Measurements from ENCODE around the gene PNP. TPM values are rescaled to one million over a fixed set of nuclear protein-coding genes. Genes with fewer than 3 reads are reported as not detected.
A peak's percentile ranks its signal among the peaks of the same experiment; 100 is the strongest.

PNP gene
- total and polyA plus RNA-seq, 2 donors (not counting 3 experiments of a cell fraction or from before 2014, with no cell fraction given) = 245 to 271 TPM

GRCh38 chr14:20512177-20512905 is 43.1 kb downstream of the PNP start:
- intact Hi-C loops (cut with micrococcal nuclease) = loop anchor here (1.0 to 2.0 kb wide), 2 partner anchors 14 to 35 kb away; no protein-coding TSS in a partner anchor
- H3K9me3 ChIP-seq (replicated peaks; ENCODE audit: control insufficient read depth, insufficient read depth, low read length) = no peaks in the 10 kb centered on the region
- peaks cover 29% of the 10 kb centered on the region for H3K4me1 ChIP-seq (ENCODE audit: control insufficient read depth, extremely low read depth, insufficient read depth, low read length)
- H3K9ac ChIP-seq (replicated peaks; ENCODE audit: extremely low read depth, insufficient read depth, low read length) = no peak overlapping the region
- DNase-seq (ENCODE audit: low read depth, low spot score) (peak; percentile 43), FAIRE-seq (peak; percentile 78)
- BruUV-seq (replicated peaks) = no TSS peak
- TF ChIP-seq FOS (IDR thresholded peaks at IDR 0.05; ENCODE audit: borderline replicate concordance, insufficient read depth, low read length) (peak; percentile 49), CTCF (IDR thresholded peaks at IDR 0.05; ENCODE audit: extremely low read depth in 1 of 2, insufficient read depth in 1 of 2, low read depth in 1 of 2, low read length in 2 of 2) (no peak), JUN (IDR thresholded peaks at IDR 0.05; ENCODE audit: borderline replicate concordance, insufficient read depth, insufficient read length, low read depth) (peak; percentile 18)
- dilution Hi-C loops (cut with MboI; ENCODE audit: extremely low pct_ligation_motif_present, low sequenced_read_pairs) = no loop called here
- no peak overlapping the region for H3K4me3 ChIP-seq (replicated peaks in 1 of 3; ENCODE audit: insufficient read depth in 1 of 3, low read depth in 1 of 3, low read length in 3 of 3)
- peak overlapping the region; percentile 51 for H2AFZ ChIP-seq (ENCODE audit: low read depth, low read length)
- no peaks in the 10 kb centered on the region for H4K20me1 ChIP-seq (replicated peaks; ENCODE audit: control insufficient read depth, extremely low read depth, insufficient read depth, low read length)
- H3K9me1 ChIP-seq (replicated peaks; ENCODE audit: control insufficient read depth, extremely low read depth, insufficient read depth, low read length) = no peaks in the 10 kb centered on the region
- peak overlapping the region; percentile 49 for H3K4me2 ChIP-seq (ENCODE audit: insufficient read depth, low read length)
- H3K36me3 ChIP-seq (ENCODE audit: control insufficient read depth in 2 of 2, extremely low read depth in 1 of 2, insufficient read depth in 2 of 2, low read length in 2 of 2) = no peaks in the 10 kb centered on the region
- no peaks in the 10 kb centered on the region for H3K27me3 ChIP-seq (ENCODE audit: control insufficient read depth in 2 of 2, insufficient read depth in 2 of 2, low read length in 2 of 2)
- ChIA-PET POLR2A (no interaction called here), CTCF (interaction anchor here (0.9 kb wide), 1 partner anchor 10 kb away, joined by 3 read pairs; no protein-coding TSS in a partner anchor)
- peak overlapping the region; percentile 55 for H3K27ac ChIP-seq (ENCODE audit: insufficient read depth, low read depth, low read length)
- no peaks in the 10 kb centered on the region for H3K79me2 ChIP-seq (ENCODE audit: control insufficient read depth, insufficient read depth, low read length)

GRCh38 chr14:20515846-20516245 is 46.6 kb downstream of the PNP start:
- Histone ChIP-seq H3K36me3 (ENCODE audit: control insufficient read depth in 2 of 2, extremely low read depth in 1 of 2, insufficient read depth in 2 of 2, low read length in 2 of 2) (no peaks in the 10 kb centered on the region), H2AFZ (ENCODE audit: low read depth, low read length) (no peak overlapping the region), H3K79me2 (ENCODE audit: control insufficient read depth, insufficient read depth, low read length) (no peaks in the 10 kb centered on the region), H3K4me2 (ENCODE audit: insufficient read depth, low read length) (no peak overlapping the region), H3K4me3 (replicated peaks in 1 of 3; ENCODE audit: insufficient read depth in 1 of 3, low read depth in 1 of 3, low read length in 3 of 3) (no peak overlapping the region), H3K9me1 (replicated peaks; ENCODE audit: control insufficient read depth, extremely low read depth, insufficient read depth, low read length) (no peaks in the 10 kb centered on the region), H3K4me1 (ENCODE audit: control insufficient read depth, extremely low read depth, insufficient read depth, low read length) (peaks cover 34% of the 10 kb centered on the region), H4K20me1 (replicated peaks; ENCODE audit: control insufficient read depth, extremely low read depth, insufficient read depth, low read length) (no peaks in the 10 kb centered on the region), H3K9me3 (replicated peaks; ENCODE audit: control insufficient read depth, insufficient read depth, low read length) (no peaks in the 10 kb centered on the region), H3K9ac (replicated peaks; ENCODE audit: extremely low read depth, insufficient read depth, low read length) (no peak overlapping the region), H3K27me3 (ENCODE audit: control insufficient read depth in 2 of 2, insufficient read depth in 2 of 2, low read length in 2 of 2) (no peaks in the 10 kb centered on the region), H3K27ac (ENCODE audit: insufficient read depth, low read depth, low read length) (no peak overlapping the region)
- intact Hi-C loops (cut with micrococcal nuclease) = loop anchor here (2.0 to 5.0 kb wide), 2 partner anchors 61 to 104 kb away; partner anchors contain the start of genes APEX1, OSGEP and TEP1
- CTCF ChIA-PET = interaction anchor here (0.6 kb wide), 1 partner anchor 36 kb away, joined by 4 read pairs; no protein-coding TSS in a partner anchor
- no peak for TF ChIP-seq MYC (IDR thresholded peaks at IDR 0.05; ENCODE audit: low read depth, low read length)
- POLR2A ChIA-PET = no interaction called here
- dilution Hi-C loops (cut with MboI; ENCODE audit: extremely low pct_ligation_motif_present, low sequenced_read_pairs) = no loop called here
- no peak for DNase-seq (ENCODE audit: low read depth, low spot score)
- BruUV-seq (replicated peaks) = no TSS peak
- no peak for FAIRE-seq
